ENCODE measurements around the gene PLPP3. TPM values are rescaled to one million over a fixed set of nuclear protein-coding genes. Genes with fewer than 3 reads are reported as not detected.

PLPP3 gene
- total RNA-seq, 1 donor from 2014 or later: 61.8 TPM

DNA sequence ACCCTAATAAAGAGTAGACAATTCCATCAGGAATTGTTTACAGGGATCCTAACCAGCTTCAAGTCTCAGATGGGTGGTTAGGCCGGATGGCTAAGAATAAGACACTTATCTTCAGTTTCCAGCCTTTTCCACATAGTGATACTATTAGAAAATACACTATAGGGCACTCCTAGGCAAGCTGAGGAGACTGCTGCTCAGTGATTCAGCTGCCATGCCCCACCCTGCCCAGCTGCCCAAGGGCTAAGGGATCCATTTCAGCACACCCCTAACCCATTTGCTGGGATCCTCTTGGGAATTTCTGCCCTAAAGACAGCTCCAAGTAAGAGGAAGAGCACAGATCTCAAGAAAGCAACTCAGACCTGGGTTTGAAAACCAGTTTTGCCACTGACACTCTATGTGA, 31.9 kb downstream of the PLPP3 start:
- peaks cover 10% of the 10 kb centered on the region for H3K36me3 Mint-ChIP-seq

DNA sequence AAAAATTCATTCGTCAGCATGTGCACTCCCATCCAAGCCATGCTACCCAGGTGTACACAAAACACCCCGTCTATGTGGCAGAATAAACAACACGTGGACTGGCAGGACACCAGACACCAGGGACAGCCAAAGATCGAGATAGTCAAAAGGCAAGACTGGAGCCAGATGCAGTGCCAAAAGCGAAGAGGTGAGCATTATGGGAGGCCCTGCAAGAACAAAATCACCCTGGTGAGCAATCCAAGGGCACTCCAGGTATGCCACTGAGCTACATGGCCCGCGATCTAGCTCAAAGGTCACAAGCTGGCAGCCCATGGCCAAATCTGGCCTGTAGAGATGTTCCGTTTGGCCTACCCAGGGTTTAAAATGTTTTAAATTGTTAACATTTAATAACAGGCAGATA, 33.7 kb downstream of the PLPP3 start:
- no peaks in the 10 kb centered on the region for H3K9me3 Mint-ChIP-seq
- peaks cover 19% of the 10 kb centered on the region for H3K36me3 Mint-ChIP-seq
- H3K27ac Mint-ChIP-seq: no peak overlapping the region
- TF ChIP-seq, protein P1, sequence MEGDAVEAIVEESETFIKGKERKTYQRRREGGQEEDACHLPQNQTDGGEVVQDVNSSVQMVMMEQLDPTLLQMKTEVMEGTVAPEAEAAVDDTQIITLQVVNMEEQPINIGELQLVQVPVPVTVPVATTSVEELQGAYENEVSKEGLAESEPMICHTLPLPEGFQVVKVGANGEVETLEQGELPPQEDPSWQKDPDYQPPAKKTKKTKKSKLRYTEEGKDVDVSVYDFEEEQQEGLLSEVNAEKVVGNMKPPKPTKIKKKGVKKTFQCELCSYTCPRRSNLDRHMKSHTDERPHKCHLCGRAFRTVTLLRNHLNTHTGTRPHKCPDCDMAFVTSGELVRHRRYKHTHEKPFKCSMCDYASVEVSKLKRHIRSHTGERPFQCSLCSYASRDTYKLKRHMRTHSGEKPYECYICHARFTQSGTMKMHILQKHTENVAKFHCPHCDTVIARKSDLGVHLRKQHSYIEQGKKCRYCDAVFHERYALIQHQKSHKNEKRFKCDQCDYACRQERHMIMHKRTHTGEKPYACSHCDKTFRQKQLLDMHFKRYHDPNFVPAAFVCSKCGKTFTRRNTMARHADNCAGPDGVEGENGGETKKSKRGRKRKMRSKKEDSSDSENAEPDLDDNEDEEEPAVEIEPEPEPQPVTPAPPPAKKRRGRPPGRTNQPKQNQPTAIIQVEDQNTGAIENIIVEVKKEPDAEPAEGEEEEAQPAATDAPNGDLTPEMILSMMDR (IDR thresholded peaks at IDR 0.05; ENCODE audit: unreplicated experiment): no peak
- H3K27me3 Mint-ChIP-seq (ENCODE audit: low read depth): no peaks in the 10 kb centered on the region
- no peak overlapping the region for H3K4me3 Mint-ChIP-seq
- peaks cover 38% of the 10 kb centered on the region for H3K4me1 Mint-ChIP-seq
- DNase-seq (ENCODE audit: low spot score in 2 of 2, unreplicated experiment in 2 of 2): no peak

More for the DNA sequence above, 31.9 kb downstream of the PLPP3 start:
- Mint-ChIP-seq H3K9me3 (no peaks in the 10 kb centered on the region), H3K4me3 (no peak overlapping the region), H3K27ac (peak overlapping the region; percentile 15), H3K27me3 (ENCODE audit: low read depth) (no peaks in the 10 kb centered on the region), H3K4me1 (peaks cover 40% of the 10 kb centered on the region)
- TF ChIP-seq, protein P1 (IDR thresholded peaks at IDR 0.05; ENCODE audit: unreplicated experiment): no peak
- DNase-seq (ENCODE audit: low spot score in 2 of 2, unreplicated experiment in 2 of 2): no peak

DNA sequence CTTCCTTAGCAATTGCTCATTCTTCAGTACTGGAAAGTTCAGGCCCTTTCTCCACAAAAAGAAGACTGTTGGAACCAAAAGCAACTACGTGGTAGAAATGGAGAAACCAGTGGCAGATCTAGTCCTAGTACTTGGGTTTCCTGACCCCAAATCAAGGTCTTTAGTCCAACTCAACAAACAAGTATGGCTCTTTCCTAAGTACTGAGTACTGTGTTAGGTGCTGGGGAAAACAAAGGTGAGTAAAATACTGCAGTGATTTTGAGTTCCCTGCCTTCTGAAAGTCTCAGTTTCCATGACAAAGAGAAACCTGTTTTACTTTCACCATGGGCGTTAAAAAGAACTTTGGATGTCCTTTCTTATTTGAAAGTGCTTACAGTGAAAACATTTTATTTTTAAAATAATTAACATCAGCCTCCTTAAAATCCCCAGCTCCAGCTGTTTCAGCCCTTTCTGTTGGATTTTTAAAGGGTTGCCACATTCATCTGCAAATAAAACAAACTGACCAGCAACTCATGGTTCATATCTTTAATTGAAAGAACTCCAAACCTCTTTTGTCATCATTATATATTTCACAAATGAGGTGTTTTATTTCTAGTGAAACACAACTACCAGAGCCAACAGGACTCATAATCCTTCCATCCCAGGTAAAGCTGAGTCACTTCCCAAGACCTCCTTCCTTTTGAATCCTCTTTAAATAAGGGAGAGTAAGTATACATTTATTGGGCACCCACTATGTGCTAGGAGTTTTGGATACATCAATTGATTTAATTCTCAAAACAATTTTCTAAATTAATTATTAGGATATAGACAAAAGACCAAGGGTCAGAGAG, 35.4 kb downstream of the PLPP3 start:
- Mint-ChIP-seq H3K9me3 (no peaks in the 10 kb centered on the region), H3K4me3 (no peak overlapping the region), H3K27ac (no peak overlapping the region), H3K27me3 (ENCODE audit: low read depth) (no peaks in the 10 kb centered on the region), H3K36me3 (peaks cover 16% of the 10 kb centered on the region), H3K4me1 (peaks cover 35% of the 10 kb centered on the region)
- DNase-seq (ENCODE audit: low spot score in 2 of 2, unreplicated experiment in 2 of 2): no peak
- TF ChIP-seq, protein P1 (IDR thresholded peaks at IDR 0.05; ENCODE audit: unreplicated experiment): no peak

DNA sequence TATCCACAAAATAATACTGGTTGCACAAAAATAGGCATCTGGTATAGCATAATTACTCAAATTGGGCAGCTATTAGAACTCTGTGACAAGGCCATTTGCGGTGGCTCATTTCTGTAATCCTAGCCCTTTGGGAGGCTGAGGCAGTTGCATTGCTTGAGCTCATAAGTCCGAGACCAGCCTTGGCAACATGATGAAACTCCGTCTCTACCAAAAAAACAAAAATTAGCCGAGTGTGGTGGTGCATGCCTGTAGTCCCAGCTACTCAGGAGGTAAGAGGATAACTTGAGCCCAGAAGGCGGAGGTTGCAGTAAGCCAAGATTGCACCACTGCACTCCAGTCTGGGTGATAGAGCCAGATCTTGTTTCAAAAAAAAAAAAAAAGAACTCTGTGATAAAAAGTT, 36.7 kb downstream of the PLPP3 start:
- Mint-ChIP-seq H3K4me3 (no peak overlapping the region), H3K27ac (no peak overlapping the region), H3K36me3 (peaks cover 16% of the 10 kb centered on the region), H3K4me1 (peaks cover 31% of the 10 kb centered on the region), H3K9me3 (no peaks in the 10 kb centered on the region), H3K27me3 (ENCODE audit: low read depth) (no peaks in the 10 kb centered on the region)
- DNase-seq (ENCODE audit: low spot score in 2 of 2, unreplicated experiment in 2 of 2): no peak
- TF ChIP-seq, protein P1 (IDR thresholded peaks at IDR 0.05; ENCODE audit: unreplicated experiment): no peak

DNA sequence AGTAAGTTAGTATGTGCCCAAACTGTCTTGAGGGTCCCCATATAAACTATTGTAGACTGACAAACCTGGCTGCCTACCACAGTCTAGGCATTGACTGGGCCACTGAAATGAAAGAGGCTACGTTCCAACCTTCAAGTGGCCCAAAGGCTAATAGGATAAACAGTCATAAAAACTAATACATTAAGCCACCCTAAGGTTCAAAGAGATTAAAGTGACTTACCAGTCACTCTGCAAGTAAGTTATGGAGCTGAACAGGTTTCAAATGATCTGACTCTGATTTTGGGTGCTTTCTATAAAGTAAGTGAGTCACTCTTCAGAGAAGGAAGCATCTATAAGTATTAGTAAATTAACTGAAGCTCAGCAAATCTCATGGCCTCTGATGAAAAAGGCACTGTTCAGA, 38.0 kb downstream of the PLPP3 start:
- Mint-ChIP-seq H3K4me3 (no peak overlapping the region), H3K36me3 (peaks cover 28% of the 10 kb centered on the region), H3K27ac (no peak overlapping the region), H3K9me3 (no peaks in the 10 kb centered on the region), H3K4me1 (peaks cover 22% of the 10 kb centered on the region), H3K27me3 (ENCODE audit: low read depth) (no peaks in the 10 kb centered on the region)
- TF ChIP-seq, protein P1 (IDR thresholded peaks at IDR 0.05; ENCODE audit: unreplicated experiment): no peak
- no peak for DNase-seq (ENCODE audit: low spot score in 2 of 2, unreplicated experiment in 2 of 2)
